Karpas-422 (cell line): Measurements from ENCODE around the gene ATF7IP2. TPM values are rescaled to one million over a fixed set of nuclear protein-coding genes. Genes with fewer than 3 reads are reported as not detected.

Source experiments
- DNase-seq: peaks from one replicate; pipeline ENCODE4 v3.0.0-alpha.2; 2015
- H2AFZ ChIP-seq: fragments of 200-600 bp; sonication (generic); 2 replicates; pipeline ENCODE4 v1.6.1; 2014; ENCODE audit warnings: antibody characterized with exemption, low read length, mixed read lengths
- H3K27ac ChIP-seq: fragments of 200-600 bp; sonication (generic); 2 replicates; pipeline ENCODE4 v1.5.1; 2014; ENCODE audit warnings: mild to moderate bottlenecking, low read length, moderate library complexity
- H3K27me3 ChIP-seq: fragments of 200-600 bp; sonication (generic); 2 replicates; pipeline ENCODE4 v1.6.1; 2014; ENCODE audit warnings: low read length, mixed read lengths
- H3K36me3 ChIP-seq: fragments of 200-600 bp; sonication (generic); 2 replicates; pipeline ENCODE4 v1.6.1; 2014; ENCODE audit warnings: low read length, mixed read lengths; ENCODE audit not compliant: insufficient read depth
- H3K4me1 ChIP-seq: fragments of 200-600 bp; sonication (generic); 2 replicates; pipeline ENCODE4 v1.6.1; 2014; ENCODE audit warnings: mild to moderate bottlenecking, low read length, mixed read lengths
- H3K4me2 ChIP-seq: fragments of 200-600 bp; sonication (generic); 2 replicates; pipeline ENCODE4 v1.6.1; 2014; ENCODE audit warnings: low read length, low read depth, mild to moderate bottlenecking; ENCODE audit not compliant: poor library complexity, severe bottlenecking
- H3K4me3 ChIP-seq: fragments of 200-600 bp; sonication (generic); 2 replicates; pipeline ENCODE4 v1.5.1; 2014; ENCODE audit warnings: mild to moderate bottlenecking, antibody characterized with exemption, low read length, mixed read lengths
- H3K79me2 ChIP-seq: fragments of 200-600 bp; sonication (generic); 2 replicates; pipeline ENCODE4 v1.6.1; 2014; ENCODE audit warnings: mild to moderate bottlenecking, low read length, mixed read lengths
- H3K9ac ChIP-seq: fragments of 200-600 bp; sonication (generic); 2 replicates; pipeline ENCODE4 v1.6.0; 2014; ENCODE audit warnings: low read length
- H3K9me2 ChIP-seq: fragments of 200-600 bp; sonication (generic), shearing (Covaris generic); replicated peaks from 2 replicates; pipeline ENCODE4 v1.6.0; 2014; ENCODE audit warnings: mild to moderate bottlenecking, low read length, moderate library complexity; ENCODE audit not compliant: insufficient read depth
- H3K9me3 ChIP-seq: fragments of 300-700, 200-600 bp; sonication (generic); 2 replicates; pipeline ENCODE4 v1.6.1; 2014; ENCODE audit warnings: low read length, mixed read lengths
- H4K20me1 ChIP-seq: fragments of 200-600 bp; sonication (generic); 2 replicates; pipeline ENCODE4 v1.6.1; 2014; ENCODE audit warnings: mild to moderate bottlenecking, antibody characterized with exemption, low read length, low read depth; ENCODE audit not compliant: insufficient read depth
- total RNA-seq: library from RNA; depleted of rRNA; stranded (reverse); fragments of >200 nt; shearing (Covaris generic); gene quantifications from 2 replicates; pipeline ENCODE4 v1.2.3, GENCODE V29; 2014; ENCODE audit warnings: low replicate concordance

The ATF7IP2 gene
- total RNA-seq, 1 experiment from 2014 or later = 57.3 TPM

DNA sequence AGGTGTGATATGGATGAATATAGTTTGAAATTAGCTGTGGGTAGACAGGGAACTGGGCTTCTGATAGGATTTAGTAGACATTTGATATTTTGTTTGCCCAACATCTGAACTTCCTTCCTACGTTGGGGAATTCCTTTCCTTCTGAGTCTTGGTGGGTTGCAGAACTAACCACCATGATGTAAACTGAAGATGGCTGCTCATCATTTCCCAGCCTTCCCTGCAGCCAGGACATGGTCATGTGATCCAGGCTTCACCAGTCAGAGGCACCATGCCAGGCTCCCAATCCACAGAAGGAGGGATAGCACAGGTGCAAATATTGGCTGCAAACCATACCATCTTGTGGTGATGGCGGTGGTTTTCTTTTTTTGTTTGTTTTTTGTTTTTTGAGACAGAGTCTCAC, 137.1 kb downstream of the ATF7IP2 start:
- H3K27me3 ChIP-seq = no peaks in the 10 kb centered on the region
- no peak overlapping the region for H3K4me3 ChIP-seq
- H3K4me2 ChIP-seq = no peak overlapping the region
- H3K27ac ChIP-seq = no peak overlapping the region
- no peaks in the 10 kb centered on the region for H3K36me3 ChIP-seq
- H3K4me1 ChIP-seq = no peaks in the 10 kb centered on the region
- no peaks in the 10 kb centered on the region for H3K9me3 ChIP-seq
- H3K9me2 ChIP-seq = no peaks in the 10 kb centered on the region
- no peak overlapping the region for H2AFZ ChIP-seq
- no peaks in the 10 kb centered on the region for H4K20me1 ChIP-seq
- no peaks in the 10 kb centered on the region for H3K79me2 ChIP-seq
- no peak overlapping the region for H3K9ac ChIP-seq
- no peak for DNase-seq

DNA sequence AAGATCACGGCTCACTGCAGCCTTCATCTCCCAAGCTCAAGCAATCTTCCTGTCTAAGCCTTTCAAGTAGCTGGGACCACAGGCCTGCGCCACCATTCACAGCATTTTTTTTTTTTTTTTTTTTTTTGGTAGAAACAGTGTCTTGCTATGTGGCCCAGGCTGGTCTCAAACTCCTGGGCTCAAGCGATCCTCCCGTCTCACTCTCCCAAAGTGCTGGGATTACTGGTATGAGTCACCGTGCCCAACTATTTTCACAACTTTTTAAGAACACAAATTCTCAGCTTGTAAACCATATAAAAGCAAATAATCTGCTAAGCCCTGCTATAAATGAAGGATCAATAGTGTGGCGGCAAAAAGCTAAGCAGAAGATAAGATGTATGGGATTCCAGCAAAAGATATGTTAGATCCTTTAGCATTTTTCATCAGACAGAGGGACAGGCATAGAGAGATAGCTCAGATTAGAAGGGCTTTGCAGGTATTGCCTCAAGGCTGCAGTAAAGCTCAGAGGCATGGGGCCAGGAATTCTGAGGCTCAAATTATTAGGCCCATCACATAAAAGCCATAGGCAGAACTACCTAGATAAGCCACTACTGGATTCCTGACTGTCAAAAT, 139.5 kb downstream of the ATF7IP2 start:
- no peak for DNase-seq

DNA sequence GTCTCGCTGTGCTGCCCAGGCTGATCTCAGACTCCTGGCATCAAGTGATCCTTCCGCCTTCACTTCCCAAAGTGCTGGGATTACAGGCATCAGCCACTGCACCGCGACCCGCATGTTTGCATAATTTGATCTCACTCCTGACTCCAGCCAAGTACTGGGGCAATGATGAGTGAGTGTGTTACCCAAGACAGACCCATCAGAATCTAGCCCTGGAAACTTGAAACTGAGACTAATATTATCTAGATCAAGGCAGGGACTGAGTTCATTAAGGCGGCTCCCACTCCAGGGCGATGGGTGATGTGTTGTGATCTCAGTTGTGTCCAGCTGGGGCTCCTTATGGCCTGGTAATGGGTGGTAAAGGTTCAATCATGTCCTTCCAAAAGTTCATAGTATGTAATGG, 141.1 kb downstream of the ATF7IP2 start:
- DNase-seq = no peak
- Histone ChIP-seq H3K4me1 (no peaks in the 10 kb centered on the region), H3K79me2 (no peaks in the 10 kb centered on the region), H3K4me3 (no peak overlapping the region), H3K9me3 (no peaks in the 10 kb centered on the region), H3K9me2 (no peaks in the 10 kb centered on the region), H3K36me3 (no peaks in the 10 kb centered on the region), H4K20me1 (no peaks in the 10 kb centered on the region), H3K27ac (no peak overlapping the region), H3K4me2 (no peak overlapping the region), H3K9ac (no peak overlapping the region), H3K27me3 (no peaks in the 10 kb centered on the region), H2AFZ (no peak overlapping the region)

More for the DNA sequence above, 139.5 kb downstream of the ATF7IP2 start:
- H2AFZ ChIP-seq = no peak overlapping the region
- H3K36me3 ChIP-seq = no peaks in the 10 kb centered on the region
- no peaks in the 10 kb centered on the region for H4K20me1 ChIP-seq
- H3K9me2 ChIP-seq = no peaks in the 10 kb centered on the region
- H3K79me2 ChIP-seq = no peaks in the 10 kb centered on the region
- H3K27ac ChIP-seq = no peak overlapping the region
- no peak overlapping the region for H3K4me3 ChIP-seq
- no peak overlapping the region for H3K4me2 ChIP-seq
- H3K4me1 ChIP-seq = no peaks in the 10 kb centered on the region
- H3K9me3 ChIP-seq = no peaks in the 10 kb centered on the region
- no peak overlapping the region for H3K9ac ChIP-seq
- no peaks in the 10 kb centered on the region for H3K27me3 ChIP-seq

DNA sequence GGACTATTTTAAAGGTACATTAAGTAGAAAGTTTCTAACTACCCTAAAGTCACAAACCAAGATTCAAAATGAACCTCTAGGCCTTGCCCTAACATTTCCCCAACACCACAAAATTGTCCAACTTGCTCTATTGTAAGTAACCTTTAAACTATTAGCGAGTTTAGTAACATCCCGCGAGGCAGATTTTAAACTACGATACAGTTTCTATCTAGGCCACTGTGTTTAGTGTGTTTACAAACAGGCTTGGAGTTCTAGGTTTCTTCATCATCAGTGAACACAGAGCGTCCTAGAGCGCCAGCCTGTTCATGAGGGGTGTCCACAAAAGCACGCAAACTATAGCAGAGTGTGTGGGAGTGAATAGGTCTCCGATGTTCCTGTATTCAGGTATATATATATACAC, 142.8 kb downstream of the ATF7IP2 start:
- Histone ChIP-seq H3K9ac (no peak overlapping the region), H3K9me3 (no peaks in the 10 kb centered on the region), H3K4me1 (no peaks in the 10 kb centered on the region), H3K9me2 (no peaks in the 10 kb centered on the region), H3K27me3 (no peaks in the 10 kb centered on the region), H2AFZ (no peak overlapping the region), H3K4me3 (no peak overlapping the region), H3K79me2 (no peaks in the 10 kb centered on the region), H3K27ac (no peak overlapping the region), H4K20me1 (no peaks in the 10 kb centered on the region), H3K4me2 (no peak overlapping the region), H3K36me3 (no peaks in the 10 kb centered on the region)
- DNase-seq = no peak

DNA sequence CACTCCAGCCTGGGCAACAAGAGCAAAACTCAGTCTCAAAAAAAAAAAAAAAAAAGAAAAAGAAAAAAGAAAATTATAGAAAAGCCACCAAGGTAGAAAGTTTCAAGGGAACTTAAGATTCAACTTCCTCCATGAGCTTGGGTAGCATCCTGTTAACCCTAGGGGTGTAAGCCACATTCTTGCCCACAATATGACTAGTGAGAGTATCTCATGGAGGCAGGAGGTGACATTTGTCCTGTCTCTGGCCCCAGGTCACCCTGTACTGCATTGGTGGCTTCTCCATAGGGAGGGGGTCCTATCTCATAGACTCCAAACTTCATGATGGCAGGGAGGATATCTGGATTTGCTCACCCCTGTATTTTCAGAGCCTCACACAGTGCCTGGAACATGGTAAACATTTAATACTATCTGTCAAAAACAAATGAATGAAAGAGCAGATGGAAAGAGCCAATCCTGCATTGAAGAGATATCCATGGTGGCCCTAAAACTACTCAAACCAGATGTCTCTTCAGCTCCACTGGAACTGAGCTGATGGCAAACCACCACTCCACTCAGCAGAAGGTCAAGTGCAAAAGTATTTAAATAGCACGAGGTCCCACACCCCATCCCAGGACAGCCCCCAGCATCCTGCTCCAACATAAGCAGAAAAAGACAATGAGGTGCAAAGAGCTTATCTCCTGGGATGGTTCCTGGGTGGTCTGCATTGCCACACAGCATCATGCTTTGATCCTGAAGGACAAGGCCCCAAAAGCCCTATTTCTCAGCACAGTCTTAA, 144.2 kb downstream of the ATF7IP2 start:
- Histone ChIP-seq H3K27me3 (no peaks in the 10 kb centered on the region), H3K36me3 (no peaks in the 10 kb centered on the region), H3K4me1 (no peaks in the 10 kb centered on the region), H3K4me2 (no peak overlapping the region), H3K4me3 (no peak overlapping the region), H3K9me2 (no peaks in the 10 kb centered on the region), H3K9ac (no peak overlapping the region), H3K9me3 (no peaks in the 10 kb centered on the region), H2AFZ (no peak overlapping the region), H3K79me2 (no peaks in the 10 kb centered on the region), H3K27ac (no peak overlapping the region), H4K20me1 (no peaks in the 10 kb centered on the region)
- no peak for DNase-seq

DNA sequence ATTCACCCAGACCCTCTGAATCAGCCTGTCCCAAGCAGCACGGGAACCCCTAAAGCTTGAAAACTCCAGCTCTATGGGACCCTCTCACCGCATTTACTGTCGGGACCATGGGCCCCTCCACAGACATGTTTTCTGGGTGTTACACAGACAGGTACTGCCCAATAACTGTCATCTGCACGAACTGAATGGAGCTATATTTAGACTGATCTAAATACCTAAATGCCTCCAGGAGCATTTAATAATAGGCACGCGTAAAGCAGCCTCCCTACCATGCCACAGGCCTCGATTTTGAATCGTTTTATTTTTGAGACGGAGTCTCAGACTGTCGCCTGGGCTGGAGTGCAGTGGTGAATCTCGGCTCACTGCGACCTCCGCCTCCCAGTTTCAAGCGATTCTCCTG, 144.8 kb downstream of the ATF7IP2 start:
- no peak overlapping the region for H3K27ac ChIP-seq
- no peaks in the 10 kb centered on the region for H3K36me3 ChIP-seq
- H2AFZ ChIP-seq = no peak overlapping the region
- H3K9me3 ChIP-seq = no peaks in the 10 kb centered on the region
- no peaks in the 10 kb centered on the region for H3K4me1 ChIP-seq
- H3K27me3 ChIP-seq = no peaks in the 10 kb centered on the region
- H4K20me1 ChIP-seq = no peaks in the 10 kb centered on the region
- no peaks in the 10 kb centered on the region for H3K79me2 ChIP-seq
- no peak overlapping the region for H3K4me2 ChIP-seq
- no peaks in the 10 kb centered on the region for H3K9me2 ChIP-seq
- H3K9ac ChIP-seq = no peak overlapping the region
- H3K4me3 ChIP-seq = no peak overlapping the region
- no peak for DNase-seq

DNA sequence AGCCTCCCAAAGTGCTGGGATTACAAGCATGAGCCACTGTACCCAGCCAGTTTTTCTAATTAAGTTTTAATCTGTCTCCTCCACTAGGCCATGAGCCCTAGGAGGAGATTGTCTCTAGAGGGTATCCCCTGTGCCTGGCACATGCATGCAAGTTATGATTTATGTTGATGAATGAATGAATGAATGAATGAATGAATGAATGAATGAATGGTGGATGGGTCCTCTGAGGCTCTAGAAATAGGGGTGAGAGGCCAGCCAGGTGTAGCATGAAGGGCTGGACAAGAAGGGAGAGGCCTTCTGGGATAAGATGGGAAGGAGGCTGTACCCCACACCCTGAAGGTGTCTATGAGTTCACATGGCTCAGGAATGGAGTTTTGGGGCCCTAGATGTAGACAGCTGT, 145.7 kb downstream of the ATF7IP2 start:
- Histone ChIP-seq H3K4me2 (no peak overlapping the region), H3K9me3 (no peaks in the 10 kb centered on the region)

More for the DNA sequence above, 145.7 kb downstream of the ATF7IP2 start:
- no peaks in the 10 kb centered on the region for H3K36me3 ChIP-seq
- H4K20me1 ChIP-seq = no peaks in the 10 kb centered on the region
- no peaks in the 10 kb centered on the region for H3K79me2 ChIP-seq
- H2AFZ ChIP-seq = no peak overlapping the region
- no peak overlapping the region for H3K27ac ChIP-seq
- no peak overlapping the region for H3K4me3 ChIP-seq
- DNase-seq = no peak
- no peak overlapping the region for H3K9ac ChIP-seq
- no peaks in the 10 kb centered on the region for H3K27me3 ChIP-seq
- no peaks in the 10 kb centered on the region for H3K9me2 ChIP-seq
- no peaks in the 10 kb centered on the region for H3K4me1 ChIP-seq
